A549 (cell line): Measurements from ENCODE around the gene TMEM87B.
A peak's percentile ranks its signal among the peaks of the same experiment; 100 is the strongest.

Experiments
- CEBPB ChIP-seq, 2 experiments: fragments of >200 bp in 1 of 2; sonication (Bioruptor Twin) in 1 of 2; formaldehyde crosslinking in 1 of 2; IDR thresholded peaks; 2 replicates each; pipeline ENCODE4 v1.6.1; 2012 to 2016
- EP300 ChIP-seq, 2 experiments: fragments of >200 bp; sonication (Bioruptor Twin); formaldehyde crosslinking; IDR thresholded peaks; 2 replicates in 1 of 2; 3 replicates in 1 of 2; pipeline ENCODE4 v1.6.1; 2016 to 2017
- FOSL2 ChIP-seq, 2 experiments: fragments of 450-650 bp in 1 of 2; fragments of >200 bp in 1 of 2; sonication (Bioruptor Twin) in 1 of 2; formaldehyde crosslinking; IDR thresholded peaks; 2 replicates each; pipeline versions ENCODE4 v1.5.0 to v1.6.1; 2016 to 2020; ENCODE audit warnings: mild to moderate bottlenecking in 1 of 2, moderate library complexity in 1 of 2
- JUN ChIP-seq, 2 experiments: fragments of >200 bp; sonication (Bioruptor Twin); formaldehyde crosslinking; IDR thresholded peaks; 2 replicates in 1 of 2; 3 replicates in 1 of 2; pipeline ENCODE4 v1.6.1; 2016 to 2017
- MAFK ChIP-seq: fragments of 450-650 bp; IDR thresholded peaks from 2 replicates; pipeline ENCODE4 v1.6.1; 2014; ENCODE audit not compliant: partially characterized antibody
- NPAS2 ChIP-seq: fragments of 250-450 bp; sonication (Bioruptor Pico); IDR thresholded peaks from 2 replicates; pipeline ENCODE4 v1.8.0; 2022; ENCODE audit warnings: mild to moderate bottlenecking, moderate library complexity, borderline replicate concordance
- POLR2A ChIP-seq: IDR thresholded peaks from 2 replicates; pipeline ENCODE4 v1.6.1; 2012; ENCODE audit warnings: mild to moderate bottlenecking, low read length
- RAD21 ChIP-seq, 2 experiments: fragments of >200 bp in 1 of 2; sonication (Bioruptor Twin) in 1 of 2; formaldehyde crosslinking in 1 of 2; IDR thresholded peaks in 1 of 2; conservative IDR thresholded peaks in 1 of 2; 2 replicates in 1 of 2; 3 replicates in 1 of 2; pipeline ENCODE4 v1.6.1; 2012 to 2018; ENCODE audit warnings: inconsistent platforms in 1 of 2
- RCOR1 ChIP-seq: fragments of 150-350 bp; IDR thresholded peaks from 2 replicates; pipeline ENCODE4 v1.6.1; 2014; ENCODE audit warnings: antibody characterized with exemption, low read length, low read depth
- TF ChIP-seq, protein P1 (sequence below): fragments of >200 bp; sonication (Bioruptor Twin); formaldehyde crosslinking; IDR thresholded peaks from 3 replicates; pipeline ENCODE4 v1.5.1; 2016
- TF ChIP-seq, protein P2 (sequence below): fragments of 250-450 bp; sonication (Bioruptor Pico); IDR thresholded peaks from 2 replicates; pipeline ENCODE4 v1.5.0; 2021; ENCODE audit warnings: mild to moderate bottlenecking, moderate library complexity, borderline replicate concordance

- TF ChIP-seq, protein P1, sequence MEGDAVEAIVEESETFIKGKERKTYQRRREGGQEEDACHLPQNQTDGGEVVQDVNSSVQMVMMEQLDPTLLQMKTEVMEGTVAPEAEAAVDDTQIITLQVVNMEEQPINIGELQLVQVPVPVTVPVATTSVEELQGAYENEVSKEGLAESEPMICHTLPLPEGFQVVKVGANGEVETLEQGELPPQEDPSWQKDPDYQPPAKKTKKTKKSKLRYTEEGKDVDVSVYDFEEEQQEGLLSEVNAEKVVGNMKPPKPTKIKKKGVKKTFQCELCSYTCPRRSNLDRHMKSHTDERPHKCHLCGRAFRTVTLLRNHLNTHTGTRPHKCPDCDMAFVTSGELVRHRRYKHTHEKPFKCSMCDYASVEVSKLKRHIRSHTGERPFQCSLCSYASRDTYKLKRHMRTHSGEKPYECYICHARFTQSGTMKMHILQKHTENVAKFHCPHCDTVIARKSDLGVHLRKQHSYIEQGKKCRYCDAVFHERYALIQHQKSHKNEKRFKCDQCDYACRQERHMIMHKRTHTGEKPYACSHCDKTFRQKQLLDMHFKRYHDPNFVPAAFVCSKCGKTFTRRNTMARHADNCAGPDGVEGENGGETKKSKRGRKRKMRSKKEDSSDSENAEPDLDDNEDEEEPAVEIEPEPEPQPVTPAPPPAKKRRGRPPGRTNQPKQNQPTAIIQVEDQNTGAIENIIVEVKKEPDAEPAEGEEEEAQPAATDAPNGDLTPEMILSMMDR = no peak
- TF ChIP-seq MAFK (peak; percentile 42), EP300 (IDR thresholded peaks at IDR 0.05) (no peak), POLR2A (no peak), FOSL2 (IDR thresholded peaks at IDR 0.05) (no peak), FOSL2 (CRISPR knock-in tag; IDR thresholded peaks at IDR 0.05) (no peak), RCOR1 (no peak), CEBPB (IDR thresholded peaks at IDR 0.05) (no peak), RAD21 (conservative IDR thresholded peaks at IDR 0.05 in 1 of 2, IDR thresholded peaks at IDR 0.05 in 1 of 2) (no peak), JUN (IDR thresholded peaks at IDR 0.05) (no peak), NPAS2 (CRISPR knock-in tag) (no peak)
- TF ChIP-seq, protein P2, sequence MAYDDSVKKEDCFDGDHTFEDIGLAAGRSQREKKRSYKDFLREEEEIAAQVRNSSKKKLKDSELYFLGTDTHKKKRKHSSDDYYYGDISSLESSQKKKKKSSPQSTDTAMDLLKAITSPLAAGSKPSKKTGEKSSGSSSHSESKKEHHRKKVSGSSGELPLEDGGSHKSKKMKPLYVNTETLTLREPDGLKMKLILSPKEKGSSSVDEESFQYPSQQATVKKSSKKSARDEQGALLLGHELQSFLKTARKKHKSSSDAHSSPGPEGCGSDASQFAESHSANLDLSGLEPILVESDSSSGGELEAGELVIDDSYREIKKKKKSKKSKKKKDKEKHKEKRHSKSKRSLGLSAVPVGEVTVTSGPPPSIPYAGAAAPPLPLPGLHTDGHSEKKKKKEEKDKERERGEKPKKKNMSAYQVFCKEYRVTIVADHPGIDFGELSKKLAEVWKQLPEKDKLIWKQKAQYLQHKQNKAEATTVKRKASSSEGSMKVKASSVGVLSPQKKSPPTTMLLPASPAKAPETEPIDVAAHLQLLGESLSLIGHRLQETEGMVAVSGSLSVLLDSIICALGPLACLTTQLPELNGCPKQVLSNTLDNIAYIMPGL (CRISPR knock-in tag) = no peak
Measured at GRCh38 chr2:112085916-112086669, 31.0 kb downstream of the TMEM87B start.
